SK-N-SH (cell line): ENCODE data around the gene RGS7. TPM values are rescaled to one million over a fixed set of nuclear protein-coding genes. Genes with fewer than 3 reads are reported as not detected.
A peak's percentile ranks its signal among the peaks of the same experiment; 100 is the strongest.

Source experiments
- CTCF ChIA-PET: fragments of 300-600, 350-600 bp; formaldehyde crosslinking; extraction: SDS; loops from one replicate; lab custom pipeline; 2021; lab: Yijun Ruan, JAX
- POLR2A ChIA-PET: fragments of 350-600 bp; sonication (Branson Sonifier 250); formaldehyde crosslinking; extraction: SDS; loops from one replicate; lab custom pipeline; 2020; ENCODE audit warnings: antibody characterized with exemption, inconsistent platforms; lab: Yijun Ruan, JAX
- DNase-seq: peaks from one replicate; pipeline ENCODE4 v3.0.0; 2012
- H2AFZ ChIP-seq: fragments of 200-600 bp; sonication (generic); 2 replicates; pipeline ENCODE4 v1.8.1; 2016; ENCODE audit warnings: antibody characterized with exemption, mild to moderate bottlenecking, low read depth
- H3F3A ChIP-seq: fragments of 200-600 bp; sonication (generic); replicated peaks from 2 replicates; pipeline ENCODE3; 2016; ENCODE audit warnings: antibody characterized with exemption, mild to moderate bottlenecking; ENCODE audit not compliant: insufficient read depth
- H3K27ac ChIP-seq, 2 experiments: fragments of 200-500 bp in 1 of 2; fragments of 200-600 bp in 1 of 2; sonication (Bioruptor generic) in 1 of 2; sonication (generic), shearing (Covaris generic) in 1 of 2; 2 replicates each; pipeline versions ENCODE4 v1.5.1 to v1.6.1; 2014 to 2016; ENCODE audit warnings: low read depth in 2 of 2, inconsistent platforms in 1 of 2, low read length in 1 of 2, mild to moderate bottlenecking in 1 of 2, mixed read lengths in 1 of 2
- H3K27me3 ChIP-seq: fragments of 200-600 bp; sonication (generic), shearing (Covaris generic); 2 replicates; pipeline ENCODE4 v1.6.1; 2016; ENCODE audit warnings: mixed run types; ENCODE audit not compliant: insufficient read depth
- H3K36me3 ChIP-seq, 2 experiments: fragments of 200-500 bp in 1 of 2; fragments of 200-600 bp in 1 of 2; sonication (Bioruptor generic) in 1 of 2; sonication (generic) in 1 of 2; replicated peaks in 1 of 2; 2 replicates each; pipeline versions ENCODE3 to v1.5.1; 2014 to 2016; ENCODE audit warnings: low read length in 1 of 2, mild to moderate bottlenecking in 1 of 2; ENCODE audit not compliant: insufficient read depth in 2 of 2, control insufficient read depth in 1 of 2
- H3K4me1 ChIP-seq, 2 experiments: fragments of 200-500 bp in 1 of 2; fragments of 200-600 bp in 1 of 2; sonication (Bioruptor generic) in 1 of 2; sonication (generic), shearing (Covaris generic) in 1 of 2; 2 replicates each; pipeline versions ENCODE4 v1.5.1 to v1.6.1; 2014 to 2016; ENCODE audit warnings: low read depth in 1 of 2, low read length in 1 of 2, mixed run types in 1 of 2; ENCODE audit not compliant: insufficient read depth in 2 of 2, control insufficient read depth in 1 of 2
- H3K4me2 ChIP-seq: fragments of 200-600 bp; sonication (generic), shearing (Covaris generic); 2 replicates; pipeline ENCODE4 v1.6.1; 2017; ENCODE audit warnings: mixed run types
- H3K4me3 ChIP-seq, 2 experiments: fragments of 200-500 bp in 1 of 2; fragments of 200-600 bp in 1 of 2; sonication (Bioruptor generic) in 1 of 2; sonication (generic), shearing (Covaris generic) in 1 of 2; 2 replicates each; pipeline versions ENCODE4 v1.5.1 to v1.8.1; 2014 to 2016; ENCODE audit warnings: low read depth in 2 of 2, inconsistent platforms in 1 of 2, low read length in 1 of 2, mild to moderate bottlenecking in 1 of 2, mixed read lengths in 1 of 2, moderate library complexity in 1 of 2
- H3K79me2 ChIP-seq: fragments of 200-600 bp; sonication (generic); 2 replicates; pipeline ENCODE4 v1.8.1; 2017; ENCODE audit warnings: mild to moderate bottlenecking; ENCODE audit not compliant: insufficient read depth
- H3K9ac ChIP-seq: fragments of 200-600 bp; sonication (generic); 2 replicates; pipeline ENCODE4 v1.6.1; 2017; ENCODE audit warnings: mixed run types
- H3K9me2 ChIP-seq: fragments of 200-600 bp; sonication (generic); 2 replicates; pipeline ENCODE4 v1.6.1; 2017; ENCODE audit warnings: mixed run types
- H3K9me3 ChIP-seq: fragments of 200-600 bp; sonication (generic); 2 replicates; pipeline ENCODE4 v1.6.1; 2017; ENCODE audit warnings: mixed run types, mild to moderate bottlenecking, moderate library complexity
- H4K20me1 ChIP-seq: fragments of 200-600 bp; sonication (generic); 2 replicates; pipeline ENCODE4 v1.6.1; 2017; ENCODE audit warnings: mild to moderate bottlenecking, mixed run types; ENCODE audit not compliant: insufficient read depth
- CHD2 ChIP-seq: fragments of 150-350 bp; IDR thresholded peaks from 2 replicates; pipeline ENCODE4 v1.6.1; 2018; ENCODE audit warnings: low read length; ENCODE audit not compliant: partially characterized antibody
- CTCF ChIP-seq: fragments of 200-600 bp; sonication (generic); IDR thresholded peaks from 2 replicates; pipeline ENCODE4 v1.6.1; 2017; ENCODE audit warnings: antibody characterized with exemption, mild to moderate bottlenecking, moderate library complexity
- ELF1 ChIP-seq: IDR thresholded peaks from 2 replicates; pipeline ENCODE4 v1.4.0; 2012
- EZH2phosphoT487 ChIP-seq: fragments of 200-600 bp; sonication (generic); IDR thresholded peaks from 2 replicates; pipeline ENCODE4 v1.6.1; 2017; ENCODE audit warnings: low read depth, mixed run types, mild to moderate bottlenecking, antibody characterized with exemption, moderate library complexity, borderline replicate concordance
- FOSL2 ChIP-seq: IDR thresholded peaks from 2 replicates; pipeline ENCODE4 v1.4.0; 2012; ENCODE audit warnings: low read depth, mild to moderate bottlenecking, moderate library complexity, borderline replicate concordance
- FOXJ3 ChIP-seq: sonication (generic); formaldehyde crosslinking; IDR thresholded peaks from 2 replicates; pipeline ENCODE4 v1.5.1; 2020; ENCODE audit warnings: mild to moderate bottlenecking, missing genetic modification reagents
- FOXM1 ChIP-seq: IDR thresholded peaks from 2 replicates; pipeline ENCODE4 v1.4.0; 2012; ENCODE audit warnings: low read depth, mild to moderate bottlenecking
- GABPA ChIP-seq: IDR thresholded peaks from 2 replicates; pipeline ENCODE4 v1.4.0; 2012; ENCODE audit warnings: low read depth, mild to moderate bottlenecking
- GATA2 ChIP-seq: sonication (generic); formaldehyde crosslinking; IDR thresholded peaks from 2 replicates; pipeline ENCODE4 v1.5.0; 2020; ENCODE audit warnings: mild to moderate bottlenecking, missing genetic modification reagents
- IRF3 ChIP-seq: fragments of 150-350 bp; IDR thresholded peaks from 2 replicates; pipeline ENCODE4 v1.6.1; 2016; ENCODE audit warnings: mild to moderate bottlenecking, low read depth, low read length
- JUND ChIP-seq: IDR thresholded peaks from 2 replicates; pipeline ENCODE4 v1.4.0; 2012
- MEF2A ChIP-seq: IDR thresholded peaks from 2 replicates; pipeline ENCODE4 v1.4.0; 2012; ENCODE audit warnings: low read depth, borderline replicate concordance
- MXI1 ChIP-seq: IDR thresholded peaks from 2 replicates; pipeline ENCODE4 v1.6.1; 2012; ENCODE audit warnings: mild to moderate bottlenecking, low read depth, low read length, improper control_type of control experiment
- NFIC ChIP-seq: IDR thresholded peaks from 2 replicates; pipeline ENCODE4 v1.4.0; 2012; ENCODE audit warnings: borderline replicate concordance
- NRF1 ChIP-seq: IDR thresholded peaks from 2 replicates; pipeline ENCODE4 v1.6.1; 2012; ENCODE audit warnings: low read depth, mild to moderate bottlenecking, low read length
- PBX3 ChIP-seq: IDR thresholded peaks from 2 replicates; pipeline ENCODE4; 2012
- RAD21 ChIP-seq: IDR thresholded peaks from 2 replicates; pipeline ENCODE4 v1.6.1; 2012; ENCODE audit warnings: mild to moderate bottlenecking, low read length
- REST ChIP-seq: IDR thresholded peaks from 2 replicates; pipeline ENCODE4 v1.6.1; 2012; ENCODE audit warnings: mild to moderate bottlenecking, low read depth, low read length, moderate library complexity
- RFX5 ChIP-seq: IDR thresholded peaks from 2 replicates; pipeline ENCODE4 v1.6.1; 2012; ENCODE audit warnings: mild to moderate bottlenecking, improper control_type of control experiment, low read length
- RXRA ChIP-seq: IDR thresholded peaks from 2 replicates; pipeline ENCODE4 v1.4.0; 2012; ENCODE audit warnings: low read depth, mild to moderate bottlenecking, borderline replicate concordance
- SIN3A ChIP-seq: IDR thresholded peaks from 2 replicates; pipeline ENCODE4 v1.6.1; 2012; ENCODE audit warnings: low read depth, mild to moderate bottlenecking, low read length, moderate library complexity, borderline replicate concordance
- TCF12 ChIP-seq: IDR thresholded peaks from 2 replicates; pipeline ENCODE4 v1.4.0; 2012
- TEAD4 ChIP-seq: IDR thresholded peaks from 2 replicates; pipeline ENCODE4 v1.4.0; 2012; ENCODE audit warnings: mild to moderate bottlenecking, borderline replicate concordance; ENCODE audit not compliant: insufficient read depth
- USF2 ChIP-seq: fragments of 150-350 bp; IDR thresholded peaks from 2 replicates; pipeline ENCODE4 v1.6.1; 2017; ENCODE audit warnings: antibody characterized with exemption, low read length, low read depth, borderline replicate concordance
- YY1 ChIP-seq: IDR thresholded peaks from 2 replicates; pipeline ENCODE4 v1.4.0; 2012; ENCODE audit warnings: low read depth, mild to moderate bottlenecking
- WGBS: methylation state at CpG from one replicate; pipeline ENCODE4 v1.1.6; 2017; ENCODE audit warnings: low lambda C conversion rate; 5-methylcytosine and 5-hydroxymethylcytosine counted together
- polyA plus RNA-seq, 3 experiments: library from polyadenylated mRNA; depleted of rRNA; stranded (reverse); fragments of >200 nt; gene quantifications; 2 replicates each; pipeline ENCODE4 v1.2.3, GENCODE V29; 2012

Gene RGS7
- polyA plus RNA-seq, 1 of the 3 experiments (the other 2 are of a cell fraction), result 0.36 TPM

- Histone ChIP-seq H3K27me3 (no peaks in the 10 kb centered on the region), H3K36me3 (no peaks in the 10 kb centered on the region), H4K20me1 (no peaks in the 10 kb centered on the region), H3K79me2 (no peaks in the 10 kb centered on the region), H3K4me1 (peaks cover 2 to 6% of the 10 kb centered on the region in 2 experiments; a peak in 2 of 4 replicates), H3F3A (peaks cover 8% of the 10 kb centered on the region), H3K9me2 (no peaks in the 10 kb centered on the region), H3K9me3 (no peaks in the 10 kb centered on the region), H3K4me2 (peak overlapping the region; percentile 20; the same call in 1 of the 2 replicates), H3K27ac (peak overlapping the region; percentile 58 to 61; a peak in 3 of 4 replicates), H3K4me3 (no peak overlapping the region), H3K9ac (peak overlapping the region; percentile 43; the same call in 1 of the 2 replicates), H2AFZ (peak overlapping the region; percentile 8; the same call in 1 of the 2 replicates)
- CTCF ChIA-PET, result no interaction called here
- POLR2A ChIA-PET, result no interaction called here
- 32% methylated on average over 5 of the region's 5 CpGs for WGBS
- DNase-seq, result no peak
- no peak for TF ChIP-seq REST
- no peak; the same call in 1 of the 2 replicates for TF ChIP-seq RXRA
- TF ChIP-seq RFX5, result no peak
- no peak for TF ChIP-seq NFIC
- no peak for TF ChIP-seq CHD2
- TF ChIP-seq IRF3, result no peak
- TF ChIP-seq EZH2phosphoT487, result no peak
- TF ChIP-seq MXI1, result no peak
- TF ChIP-seq JUND, result peak; percentile 64
- TF ChIP-seq SIN3A, result no peak
- no peak for TF ChIP-seq ELF1
- TF ChIP-seq NRF1, result no peak
- no peak for TF ChIP-seq FOXM1
- no peak for TF ChIP-seq GATA2
- no peak for TF ChIP-seq CTCF
- peak; percentile 49; the same call in 1 of the 2 replicates for TF ChIP-seq FOSL2
- TF ChIP-seq PBX3, result peak; percentile 45; the same call in 1 of the 2 replicates
- no peak for TF ChIP-seq FOXJ3 (CRISPR knock-in tag)
- peak; percentile 74; the same call in 1 of the 2 replicates for TF ChIP-seq TEAD4
- TF ChIP-seq GABPA, result no peak
- TF ChIP-seq TCF12, result peak; percentile 63
- TF ChIP-seq RAD21, result no peak
- no peak for TF ChIP-seq YY1
- TF ChIP-seq USF2, result no peak
- TF ChIP-seq MEF2A, result no peak
These were observed 591.2 kb downstream of the RGS7 start for GRCh38 chr1:240765732-240766363.
